HL-60/S4 treated with phorbol 12-myristate 13-acetate at 8.2 ng/mL for 4 days and 3 days (cell line): ENCODE data around the gene LAMA3.

ENCODE experiments used
- in situ Hi-C: fragments of 300-500 bp; cut with MboI; formaldehyde crosslinking; loops from 2 replicates; pipeline ENCODE4 v1.15.0; 2022; ENCODE audit warnings: low sequenced_read_pairs

LAMA3 gene

GRCh38 chr18:23977719-23978483 is 288.6 kb downstream of the LAMA3 start:
- in situ Hi-C loops = no loop called here

GRCh38 chr18:23981369-23981980 is 292.2 kb downstream of the LAMA3 start:
- in situ Hi-C loops = no loop called here

- in situ Hi-C loops = no loop called here
These were observed 293.2 kb downstream of the LAMA3 start for GRCh38 chr18:23982155-23983079.

- in situ Hi-C loops = no loop called here
These were observed 293.9 kb downstream of the LAMA3 start for GRCh38 chr18:23983112-23983511.

- in situ Hi-C loops = no loop called here
These were observed 297.5 kb downstream of the LAMA3 start for GRCh38 chr18:23986600-23987359.

GRCh38 chr18:23990474-23991410 is 301.5 kb downstream of the LAMA3 start:
- in situ Hi-C loops = no loop called here

GRCh38 chr18:23992089-23992940 is 303.1 kb downstream of the LAMA3 start:
- in situ Hi-C loops = no loop called here

- in situ Hi-C loops = no loop called here
These were observed 303.7 kb downstream of the LAMA3 start for GRCh38 chr18:23992941-23993280.

- in situ Hi-C loops = no loop called here
These were observed 305.2 kb downstream of the LAMA3 start for GRCh38 chr18:23994361-23994902.

GRCh38 chr18:23995180-23995579 is 305.9 kb downstream of the LAMA3 start:
- in situ Hi-C loops = no loop called here

- in situ Hi-C loops = no loop called here
These were observed 308.8 kb downstream of the LAMA3 start for GRCh38 chr18:23998018-23998417.

- in situ Hi-C loops = no loop called here
These were observed 309.6 kb downstream of the LAMA3 start for GRCh38 chr18:23998820-23999219.

- in situ Hi-C loops = no loop called here
These were observed 311.6 kb downstream of the LAMA3 start for GRCh38 chr18:24000613-24001490.

GRCh38 chr18:24002479-24002878 is 313.2 kb downstream of the LAMA3 start:
- in situ Hi-C loops = no loop called here

GRCh38 chr18:24003288-24003687 is 314.0 kb downstream of the LAMA3 start:
- in situ Hi-C loops = no loop called here

GRCh38 chr18:24003903-24004640 is 314.8 kb downstream of the LAMA3 start:
- in situ Hi-C loops = no loop called here
